Left colon (tissue), 2 donors: ENCODE results near the gene ZBTB45. TPM values are rescaled to one million over a fixed set of nuclear protein-coding genes. Genes with fewer than 3 reads are reported as not detected.
"Not testable (repeated sequence)": the region's sequence is repeated elsewhere in the genome, so short reads cannot be mapped to it uniquely, and the experiment has no call there.

ENCODE experiments used
- ATAC-seq: fragments of 200-7000 bp; cut with Tn5 transposase; one replicate; pipeline ENCODE4 v1.9.1; 2020; ENCODE audit warnings: mild to moderate bottlenecking, moderate library complexity
- DNase-seq, 2 donors: peaks; one replicate each; pipeline ENCODE4 v3.0.0-alpha.2; 2020
- intact Hi-C, 2 donors: fragments of 100-400 bp; cut with DNase I in 1 of 2; cut with micrococcal nuclease in 1 of 2; formaldehyde crosslinking; loops; one replicate each; pipeline versions ENCODE4 v1.11.2 to v1.14.0; 2022; cut with DNase I, micrococcal nuclease
- total RNA-seq, 2 donors: library from RNA; stranded (reverse); fragmentation: NEBNext Ultra II Directional; extraction: Animal tissue kit (Norgen Biotek cat#: 25700); gene quantifications; one replicate each; pipeline ENCODE4 v1.2.1, GENCODE V29; 2021
- donor health status: DM: no; HTN: no; CAD: no.
- donor health status: DM: yes; HTN: yes; CAD: no.

The ZBTB45 gene
- total RNA-seq, 2 donors from 2014 or later, result 13.7 to 14.3 TPM

GRCh38 chr19:58515259-58515658 lies 4.4 kb downstream of the ZBTB45 start:
- DNase-seq (no peak), ATAC-seq (no peak)
- intact Hi-C loops, result no loop called here

- DNase-seq (no peak), ATAC-seq (no peak)
- intact Hi-C loops, result no loop called here
Observed at GRCh38 chr19:58514564-58515022, 5.0 kb downstream of the ZBTB45 start.

GRCh38 chr19:58513694-58514563 lies 5.7 kb downstream of the ZBTB45 start:
- intact Hi-C loops, result no loop called here

GRCh38 chr19:58513213-58513693 lies 6.4 kb downstream of the ZBTB45 start:
- no peak for DNase-seq
- intact Hi-C loops, result no loop called here
- no peak for ATAC-seq

More at GRCh38 chr19:58513694-58514563, 5.7 kb downstream of the ZBTB45 start:
- DNase-seq (peak; percentile 91 to 94), ATAC-seq (peak; percentile 81)

- ATAC-seq (peak; percentile 62), DNase-seq (peak; percentile 44 to 54)
- intact Hi-C loops, result no loop called here
Observed at GRCh38 chr19:58511353-58512208, 8.0 kb downstream of the ZBTB45 start, which contains the start of gene SLC27A5. Gene SLC27A5 (minus strand): TSS chr19:58511992. CDS start chr19:58511955, 37 bp downstream.

GRCh38 chr19:58510084-58510862 lies 9.3 kb downstream of the ZBTB45 start:
- ATAC-seq (no peak), DNase-seq (no peak)
- intact Hi-C loops, result no loop called here

GRCh38 chr19:58509731-58510083 lies 9.9 kb downstream of the ZBTB45 start:
- ATAC-seq, result no peak
- DNase-seq, result no peak
- intact Hi-C loops, result no loop called here

GRCh38 chr19:58507602-58508223 lies 11.9 kb downstream of the ZBTB45 start:
- intact Hi-C loops, ATAC-seq, DNase-seq: not testable (repeated sequence)

- ATAC-seq (no peak), DNase-seq (no peak)
- intact Hi-C loops, result no loop called here
Observed at GRCh38 chr19:58500242-58500641, 19.4 kb downstream of the ZBTB45 start.

- peak; percentile 98 for ATAC-seq
- DNase-seq, result peak; percentile 99 to 100
- intact Hi-C loops, result no loop called here
Observed at GRCh38 chr19:58499021-58499927, 20.3 kb downstream of the ZBTB45 start.

- intact Hi-C loops, result no loop called here
- DNase-seq, result no peak
- ATAC-seq, result no peak
Observed at GRCh38 chr19:58498316-58499020, 21.1 kb downstream of the ZBTB45 start.

GRCh38 chr19:58497634-58498170 lies 21.9 kb downstream of the ZBTB45 start:
- intact Hi-C loops, result no loop called here
- ATAC-seq, result no peak
- DNase-seq, result no peak

- intact Hi-C loops, result no loop called here
- ATAC-seq, result no peak
- DNase-seq, result no peak
Observed at GRCh38 chr19:58492265-58492664, 27.3 kb downstream of the ZBTB45 start.

GRCh38 chr19:58491393-58491792 lies 28.2 kb downstream of the ZBTB45 start:
- intact Hi-C loops, result no loop called here
- ATAC-seq, result no peak
- no peak for DNase-seq

- intact Hi-C loops, DNase-seq, ATAC-seq: not testable (repeated sequence)
Observed at GRCh38 chr19:58484349-58484748, 35.3 kb downstream of the ZBTB45 start.

- ATAC-seq, result no peak
- no peak for DNase-seq
- intact Hi-C loops, result no loop called here
Observed at GRCh38 chr19:58483776-58484175, 35.8 kb downstream of the ZBTB45 start.
